ENCODE measurements around the gene RBBP7. TPM values are rescaled to one million over a fixed set of nuclear protein-coding genes. Genes with fewer than 3 reads are reported as not detected.

The RBBP7 gene
- total RNA-seq, 1 experiment from 2014 or later, result 146 TPM

DNA sequence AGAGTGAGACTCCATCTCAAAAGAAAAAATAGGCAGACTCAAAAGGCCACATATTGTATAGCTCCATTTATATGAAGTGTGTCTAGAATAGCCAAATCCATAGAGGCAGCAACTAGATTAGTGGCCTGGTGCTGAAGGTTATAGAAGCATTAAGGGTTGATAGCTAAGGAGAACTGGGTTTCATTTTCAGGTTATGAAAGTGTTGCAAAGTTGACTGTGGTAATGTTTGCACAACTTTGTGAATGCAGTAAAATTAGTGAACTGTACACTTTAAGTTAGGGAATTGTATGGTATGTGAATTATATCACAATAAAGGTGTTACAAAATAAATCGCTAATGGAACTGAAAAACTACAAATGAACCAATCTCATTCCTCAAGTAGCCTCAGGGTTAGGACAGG is 55.6 kb downstream of the RBBP7 start:
- BruUV-seq (replicated peaks), result no TSS peak
- no peak overlapping the region for H2AFZ ChIP-seq (ENCODE audit: low read depth, low read length, poor library complexity, severe bottlenecking)
- ChIA-PET RAD21 (ENCODE audit: low non-redundant PET in 1 of 2, low total read pairs in 2 of 2, uncharacterized antibody in 2 of 2, unreplicated experiment in 2 of 2) (no interaction called here), POLR2A (no interaction called here), CTCF (no interaction called here)
- no peaks in the 10 kb centered on the region; a peak in 1 of 4 replicates for H3K4me1 ChIP-seq (ENCODE audit: control insufficient read depth in 1 of 2, insufficient read depth in 2 of 2, low read length in 2 of 2)
- no peaks in the 10 kb centered on the region for H3K27me3 ChIP-seq (ENCODE audit: insufficient read depth, low read length)
- no peaks in the 10 kb centered on the region for H3K36me3 ChIP-seq (ENCODE audit: control insufficient read depth in 1 of 2, insufficient read depth in 2 of 2, low read length in 2 of 2)
- no peak for ATAC-seq
- no peaks in the 10 kb centered on the region for H3K9me3 ChIP-seq (ENCODE audit: control insufficient read depth in 1 of 2, insufficient read depth in 1 of 2, low read depth in 1 of 2, low read length in 2 of 2)
- H3K4me3 ChIP-seq (replicated peaks in 1 of 2; ENCODE audit: low read depth in 1 of 2, low read length in 2 of 2), result no peak overlapping the region
- no peak for TF ChIP-seq ATF3 (IDR thresholded peaks at IDR 0.05)
- H3K9me2 ChIP-seq (ENCODE audit: insufficient read depth), result no peaks in the 10 kb centered on the region
- intact Hi-C loops (cut with micrococcal nuclease), result no loop called here
- H3K27ac ChIP-seq (ENCODE audit: low read depth, low read length), result no peak overlapping the region
- no peak for DNase-seq (ENCODE audit: low read depth, low spot score)
- H3K9ac ChIP-seq (ENCODE audit: low read length), result no peak overlapping the region
- H4K20me1 ChIP-seq (ENCODE audit: insufficient read depth), result no peaks in the 10 kb centered on the region
- peaks cover 88% of the 10 kb centered on the region for H3K79me2 ChIP-seq (ENCODE audit: insufficient read depth, low read length)
- no peak overlapping the region for H3K4me2 ChIP-seq (ENCODE audit: low read length)

GRCh38 chrX:16807976-16808542 is 62.1 kb downstream of the RBBP7 start:
- Histone ChIP-seq H3K79me2 (ENCODE audit: insufficient read depth, low read length) (peaks cover 89% of the 10 kb centered on the region), H2AFZ (ENCODE audit: low read depth, low read length, poor library complexity, severe bottlenecking) (no peak overlapping the region), H3K4me2 (ENCODE audit: low read length) (no peak overlapping the region), H3K36me3 (ENCODE audit: control insufficient read depth in 1 of 2, insufficient read depth in 2 of 2, low read length in 2 of 2) (no peaks in the 10 kb centered on the region; a peak in 1 of 4 replicates), H3K9ac (ENCODE audit: low read length) (no peak overlapping the region), H3K9me3 (ENCODE audit: control insufficient read depth in 1 of 2, insufficient read depth in 1 of 2, low read depth in 1 of 2, low read length in 2 of 2) (no peaks in the 10 kb centered on the region), H3K27ac (ENCODE audit: low read depth, low read length) (no peak overlapping the region), H3K27me3 (ENCODE audit: insufficient read depth, low read length) (no peaks in the 10 kb centered on the region), H3K4me3 (replicated peaks in 1 of 2; ENCODE audit: low read depth in 1 of 2, low read length in 2 of 2) (no peak overlapping the region), H3K4me1 (ENCODE audit: control insufficient read depth in 1 of 2, insufficient read depth in 2 of 2, low read length in 2 of 2) (peaks cover 0 to 5% of the 10 kb centered on the region in 2 experiments; a peak in 1 of 4 replicates), H4K20me1 (ENCODE audit: insufficient read depth) (no peaks in the 10 kb centered on the region; the same call in 1 of the 2 replicates), H3K9me2 (ENCODE audit: insufficient read depth) (no peaks in the 10 kb centered on the region)
- no TSS peak for BruUV-seq (replicated peaks)
- DNase-seq (ENCODE audit: low read depth, low spot score) (no peak), ATAC-seq (no peak; the same call in 1 of the 2 replicates)
- ChIA-PET RAD21 (ENCODE audit: low non-redundant PET in 1 of 2, low total read pairs in 2 of 2, uncharacterized antibody in 2 of 2, unreplicated experiment in 2 of 2) (no interaction called here), POLR2A (interaction anchor here (0.7 kb wide), 1 partner anchor 22 kb away, joined by 3 read pairs; the partner anchor contains the start of gene TXLNG), CTCF (interaction anchor here (1.1 kb wide), 1 partner anchor 18 kb away, joined by 3 read pairs; no protein-coding TSS in a partner anchor)
- TF ChIP-seq CEBPB (IDR thresholded peaks at IDR 0.05; ENCODE audit: low read depth) (peak; percentile 82), EZH2phosphoT487 (IDR thresholded peaks at IDR 0.05; ENCODE audit: borderline replicate concordance) (no peak)
- intact Hi-C loops (cut with micrococcal nuclease), result no loop called here

Measured in HCT116 (cell line).